Hematopoietic multipotent progenitor cell treated with erythropoietin and hydrocortisone succinate and interleukin-3 and kit ligand, for 15 days (in vitro differentiated cells): ENCODE results near the gene SERPINE1.

Experiments
- DNase-seq: peaks from one replicate; pipeline ENCODE4 v3.0.0-alpha.2; 2015; ENCODE audit warnings: low spot score

Gene SERPINE1

DNA sequence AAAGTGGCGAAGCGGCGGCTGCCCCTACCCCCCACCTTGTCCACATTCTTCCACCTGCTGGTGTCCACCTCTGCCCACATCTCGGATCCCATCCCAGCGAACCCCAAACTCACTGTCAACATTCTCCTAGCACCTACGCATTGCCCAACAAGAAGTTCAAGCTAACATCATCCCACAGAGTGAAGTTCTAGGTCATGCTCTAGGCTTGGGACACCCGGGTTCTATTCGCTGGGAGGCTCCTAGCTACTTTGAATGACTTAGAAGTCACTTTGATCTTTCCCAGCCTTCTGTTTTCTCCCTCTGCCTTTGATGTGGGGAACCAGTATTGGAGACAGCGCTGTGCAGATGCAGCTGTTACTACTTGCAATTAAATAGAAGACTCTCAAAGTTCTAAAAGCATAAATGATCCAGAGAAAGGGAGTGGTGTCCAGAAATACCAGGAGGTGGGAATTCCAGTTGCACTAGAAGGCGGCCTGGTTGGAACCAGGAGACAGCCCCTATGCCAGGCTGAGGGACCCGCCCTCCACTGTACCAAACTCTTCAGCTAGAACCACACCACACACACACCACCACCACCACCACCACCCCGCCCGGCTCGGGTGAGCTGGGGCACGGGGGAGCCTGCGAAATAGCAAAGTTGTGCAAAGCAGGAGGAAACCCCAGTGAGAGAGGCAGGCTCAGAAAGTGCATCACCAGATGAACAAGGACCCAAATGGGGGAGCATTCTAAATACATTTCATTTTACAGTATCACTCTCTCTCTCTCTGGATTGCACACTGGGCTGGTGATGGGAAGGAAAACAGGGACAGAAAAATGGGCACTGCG is 43.9 kb downstream of the SERPINE1 start:
- DNase-seq: no peak

DNA sequence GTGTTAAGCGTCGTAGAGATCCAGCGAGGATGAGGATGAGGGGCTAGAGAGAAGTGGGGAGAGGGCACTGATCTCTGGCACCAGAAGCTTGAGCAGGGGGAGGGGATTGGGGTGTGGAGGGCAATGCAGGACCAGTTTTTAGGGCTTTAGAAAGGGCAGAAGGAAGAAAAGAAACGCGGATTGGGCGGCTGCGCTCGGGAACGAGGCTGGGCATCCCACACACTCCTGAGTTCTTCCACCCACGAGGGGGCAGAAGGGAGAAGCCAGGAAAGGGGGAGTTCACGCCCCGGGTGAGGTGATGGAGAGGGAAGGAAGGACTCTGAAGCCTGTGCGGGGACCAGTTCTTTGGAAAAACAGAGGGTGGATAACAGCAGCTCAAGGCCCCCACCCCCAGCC is 44.5 kb downstream of the SERPINE1 start:
- DNase-seq: no peak

DNA sequence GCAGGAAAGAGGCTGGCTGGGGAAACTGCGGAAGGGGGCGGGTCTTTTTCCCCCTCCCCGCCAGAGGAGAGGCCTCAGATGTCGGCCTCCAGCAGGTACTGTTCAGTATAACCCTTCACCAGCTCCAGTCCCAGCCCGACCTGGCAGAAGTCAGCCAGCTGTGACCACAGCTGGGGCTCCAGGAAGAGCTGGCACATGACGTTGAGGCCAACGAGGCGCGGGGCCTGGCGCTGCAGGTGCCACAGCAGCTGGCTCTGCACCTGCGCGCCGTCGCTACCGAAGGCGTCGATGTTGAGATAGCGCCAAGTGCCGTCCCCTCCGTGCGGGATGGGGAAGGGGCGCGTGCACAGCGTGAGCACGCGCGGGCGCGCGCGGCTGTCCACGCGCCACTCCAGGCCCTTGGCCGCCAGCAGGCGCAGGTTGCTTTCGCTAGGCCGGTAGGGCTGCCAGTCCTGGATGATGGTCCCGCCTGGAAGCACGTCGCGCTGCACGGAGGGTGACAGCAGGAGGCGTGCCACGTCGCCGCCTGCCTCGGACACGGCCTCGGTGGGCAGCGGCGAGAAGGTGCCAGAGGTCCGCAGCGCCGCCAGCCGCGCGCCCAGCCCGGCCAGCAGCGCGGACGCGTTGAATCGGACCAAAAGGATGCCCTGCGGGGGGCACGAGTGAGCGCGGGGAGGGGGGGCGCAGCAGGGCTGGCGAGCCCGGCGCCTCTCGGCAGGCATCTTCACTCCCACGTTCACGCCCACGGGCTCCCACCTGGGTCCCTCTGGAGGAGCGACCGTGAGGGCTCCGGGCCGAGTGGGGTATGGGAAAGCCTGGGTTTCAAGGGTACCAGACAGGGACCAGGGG is 45.3 kb downstream of the SERPINE1 start:
- DNase-seq: no peak

DNA sequence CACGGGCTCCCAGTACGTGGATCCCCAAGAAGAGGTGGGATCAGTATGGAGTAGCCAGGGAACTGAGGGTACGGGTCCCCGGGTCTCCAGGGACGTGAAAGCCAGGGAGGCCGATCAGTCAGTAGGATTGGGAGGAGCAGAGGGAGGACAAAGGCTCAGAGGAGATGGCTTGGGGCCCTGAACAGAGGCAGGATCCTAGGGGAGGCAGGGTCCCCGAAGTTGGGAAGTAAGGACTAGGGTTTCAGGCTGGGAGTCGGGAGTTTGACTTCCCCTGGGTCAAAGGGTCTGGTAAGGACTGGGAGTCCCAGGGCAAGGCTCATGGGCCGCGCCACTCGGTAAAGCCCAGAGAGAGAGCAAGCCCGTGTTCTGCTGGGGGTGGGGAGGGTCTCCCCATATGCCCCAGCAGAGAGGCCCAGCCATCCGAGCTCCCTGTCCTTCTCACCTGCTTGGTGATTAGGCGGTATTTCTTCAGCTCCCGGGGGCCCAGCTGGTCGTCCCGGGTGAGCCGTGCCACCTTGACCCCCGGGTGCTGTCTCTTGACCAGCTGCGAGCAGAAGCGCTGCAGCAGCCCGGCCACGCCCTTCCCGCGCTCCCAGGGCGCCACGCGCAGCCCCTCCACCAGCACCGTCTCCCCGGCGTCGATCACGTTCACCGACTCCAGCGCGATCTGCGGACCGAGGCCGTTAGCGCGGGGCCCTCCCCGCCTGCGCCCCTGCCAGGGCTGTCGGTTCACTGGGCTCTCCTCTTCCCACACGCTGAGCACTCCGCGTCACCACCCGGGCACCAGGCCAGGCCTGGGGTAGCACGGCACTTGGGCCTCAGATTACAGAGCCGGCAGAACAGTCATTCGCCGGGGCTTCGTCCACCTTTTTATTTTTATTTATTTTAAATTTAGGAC is 46.2 kb downstream of the SERPINE1 start:
- peak; percentile 56 for DNase-seq

DNA sequence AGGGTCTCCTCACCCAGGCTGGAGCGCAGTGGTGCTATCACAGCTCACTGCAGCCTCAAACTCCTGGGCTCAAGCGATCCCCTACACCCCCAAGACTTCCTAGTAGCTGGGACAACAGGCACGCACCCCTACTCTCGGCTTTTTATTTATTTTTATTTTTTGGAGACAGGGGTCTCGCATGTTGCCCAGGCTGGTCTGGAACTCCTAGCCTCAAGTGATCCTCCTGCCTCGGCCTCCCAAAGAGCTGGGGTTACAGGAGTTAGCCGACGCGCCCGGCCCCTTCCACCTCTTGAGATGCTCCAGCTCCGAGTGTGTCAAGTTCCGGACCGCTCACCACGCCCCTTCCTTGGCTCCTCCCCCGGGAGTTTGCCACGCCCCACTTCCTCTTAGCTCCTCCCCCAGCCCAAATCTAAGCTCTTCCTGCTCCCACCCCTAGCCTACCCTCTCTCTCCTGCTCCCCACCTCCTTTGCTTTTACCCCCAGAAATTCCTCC is 46.9 kb downstream of the SERPINE1 start:
- DNase-seq: peak; percentile 50

DNA sequence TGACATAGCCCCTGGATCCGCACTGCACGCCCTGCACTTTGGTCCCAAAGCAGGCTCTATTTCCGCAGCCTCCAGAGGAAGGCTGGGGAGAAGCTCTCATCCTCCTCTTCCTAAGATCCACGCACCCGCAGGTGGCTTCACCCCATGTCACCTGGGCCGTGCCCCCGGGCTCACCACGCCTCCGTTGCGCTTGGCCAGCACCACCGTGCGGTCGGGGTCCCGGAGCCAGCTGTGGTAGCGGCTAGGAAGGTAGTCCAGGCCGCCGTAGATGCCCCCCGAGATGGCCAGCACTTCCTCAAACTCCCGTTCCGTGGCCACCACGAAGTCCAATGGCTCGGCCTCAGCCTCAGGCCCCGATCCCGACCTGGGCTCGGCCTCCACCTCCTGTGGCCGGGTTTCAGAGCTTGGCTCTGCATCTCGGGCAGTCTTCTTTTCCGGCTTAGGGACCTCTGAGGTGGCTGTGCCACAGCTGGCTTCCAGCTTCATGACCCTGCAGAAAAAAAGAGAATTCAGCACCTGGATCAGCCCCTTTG is 47.5 kb downstream of the SERPINE1 start:
- DNase-seq: no peak

DNA sequence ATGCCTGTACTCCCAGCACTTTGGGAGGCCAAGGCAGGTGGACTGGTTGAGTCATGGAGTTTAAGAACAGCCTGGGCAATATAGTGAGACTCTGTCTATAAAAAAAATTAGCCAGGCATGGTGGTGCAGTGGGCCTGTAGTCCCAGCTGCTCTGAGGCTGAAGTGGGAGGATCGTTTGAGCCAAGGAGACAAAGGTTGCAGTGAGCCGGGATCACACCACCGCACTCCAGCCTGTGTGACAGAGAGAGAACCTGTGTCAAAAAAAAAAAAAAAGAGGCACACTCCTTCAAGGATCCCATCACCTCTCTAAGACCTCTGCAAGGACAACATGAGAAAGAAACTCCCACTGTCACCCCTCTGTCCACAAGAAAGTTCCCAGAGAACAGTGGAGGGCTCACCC is 48.8 kb downstream of the SERPINE1 start:
- DNase-seq: no peak

DNA sequence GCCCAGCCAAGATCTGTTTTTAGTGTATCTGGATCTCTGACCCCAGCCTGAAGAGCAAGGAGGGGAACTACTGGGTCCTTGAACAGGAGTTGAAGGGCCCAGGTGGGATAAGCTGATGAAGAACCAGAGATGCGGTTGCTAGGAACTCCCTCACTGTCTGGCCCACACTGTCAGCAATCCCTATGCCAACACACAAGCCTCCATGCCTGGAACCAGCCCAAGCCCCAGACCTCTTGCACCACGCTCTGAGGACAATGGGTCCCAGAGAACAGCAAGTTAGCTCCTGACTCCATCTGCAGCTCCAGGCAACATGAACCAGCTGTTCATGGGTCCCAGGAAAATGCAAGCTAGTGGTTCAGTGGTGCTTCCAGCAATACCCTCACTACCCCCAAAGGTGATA is 50.7 kb downstream of the SERPINE1 start:
- no peak for DNase-seq

DNA sequence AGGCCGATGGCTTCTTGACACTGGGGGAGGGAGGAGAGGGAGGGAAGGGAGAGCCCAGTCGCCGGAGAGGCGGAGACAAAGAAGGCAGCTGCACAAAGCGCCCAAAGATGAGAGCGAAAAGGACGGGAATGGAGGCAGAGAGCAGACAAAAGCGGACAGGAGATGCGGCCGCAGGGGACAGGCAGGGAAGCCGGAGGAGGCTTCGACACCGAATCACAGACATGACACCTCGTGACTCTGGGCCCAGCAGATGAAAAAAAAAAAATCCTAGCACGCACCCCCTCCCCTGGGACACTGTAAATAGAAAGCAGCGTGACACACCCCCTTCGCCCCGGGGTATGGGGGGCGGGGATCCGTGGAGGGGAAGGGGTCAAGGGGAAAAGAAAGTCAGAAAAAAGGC is 52.2 kb downstream of the SERPINE1 start:
- DNase-seq: no peak

DNA sequence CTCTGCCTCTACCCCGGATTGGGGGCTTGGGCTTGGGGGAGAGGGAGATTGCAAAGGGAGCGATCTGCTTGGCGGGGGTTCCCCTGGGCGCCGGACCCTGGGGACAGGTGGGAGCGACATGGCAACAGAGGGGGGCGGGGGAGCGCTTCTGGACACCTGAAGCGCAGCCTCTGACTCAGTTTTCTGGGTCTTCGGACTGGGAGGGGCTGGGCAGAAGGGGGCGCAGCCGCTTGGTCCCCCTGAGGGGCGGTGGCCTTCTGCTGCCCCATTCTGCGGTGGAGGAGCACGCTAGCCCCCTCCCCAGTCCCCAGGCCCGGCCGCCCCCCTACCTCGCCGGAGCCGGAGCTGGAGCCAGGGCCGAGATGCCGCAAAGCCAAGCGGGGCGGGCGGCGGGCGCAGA is 52.8 kb downstream of the SERPINE1 start:
- no peak for DNase-seq

DNA sequence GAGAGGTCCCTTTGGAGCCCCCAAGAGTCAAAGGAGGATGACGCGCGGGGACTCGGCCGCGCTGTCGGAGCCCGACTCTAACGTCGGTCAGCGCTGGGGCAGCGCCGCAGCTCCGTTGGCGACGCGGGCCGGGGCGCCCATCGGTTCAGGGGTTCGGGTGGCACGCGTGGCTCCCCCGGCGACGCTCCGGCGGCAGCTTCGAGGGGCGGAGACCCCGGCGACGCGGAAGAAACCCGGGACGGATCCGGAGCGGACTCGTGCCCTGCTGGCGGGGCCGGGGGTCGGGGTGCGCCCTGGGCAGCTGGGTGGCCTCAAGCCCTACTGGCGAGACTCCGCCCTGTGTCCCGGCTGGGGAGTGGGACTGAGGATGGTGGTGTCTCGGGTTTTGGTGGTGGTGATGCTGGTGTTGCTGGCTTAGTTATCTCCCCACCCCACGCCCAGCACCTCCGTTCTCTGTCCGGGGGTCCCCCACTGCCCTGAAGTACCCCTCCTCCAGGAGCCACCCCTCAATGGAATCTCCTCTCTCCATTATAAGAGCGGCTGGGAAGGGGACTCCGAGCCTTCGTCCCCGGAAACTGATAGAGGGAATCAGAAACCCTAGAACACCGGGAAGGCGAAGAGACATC is 53.3 kb downstream of the SERPINE1 start, which contains the start of gene NAT16:
TSS of gene NAT16 (minus strand) at position 164 of the 626 bp plus-strand sequence. CDS start 5,486 bp downstream, outside the sequence.
- no peak for DNase-seq

DNA sequence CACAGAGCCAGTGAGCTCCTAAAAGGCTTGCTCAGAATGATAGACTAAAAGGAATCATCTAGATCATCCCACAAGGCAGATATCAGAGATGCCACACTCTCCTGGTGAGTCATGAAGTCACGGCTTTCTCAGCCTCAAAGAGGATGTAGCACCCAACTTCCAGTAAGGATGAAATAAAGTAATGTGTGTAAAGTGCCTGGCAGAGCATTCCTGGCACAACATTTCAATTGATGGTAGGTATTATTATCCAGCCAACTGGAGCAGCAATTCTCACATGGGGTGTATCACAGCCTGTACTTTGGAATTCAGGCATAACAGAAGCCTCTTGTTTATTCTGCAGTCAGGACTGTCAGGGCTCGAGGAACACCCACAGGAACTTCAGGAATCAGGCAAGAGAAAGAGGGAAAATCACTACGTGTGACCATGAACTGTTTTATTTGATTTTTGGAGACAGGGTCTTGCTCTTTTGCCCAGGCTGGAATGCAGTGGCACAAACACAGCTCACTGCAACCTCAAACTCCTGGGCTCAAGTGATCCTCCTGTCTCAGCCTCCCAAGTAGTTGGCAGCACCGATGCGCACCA is 58.4 kb downstream of the SERPINE1 start:
- DNase-seq: no peak

DNA sequence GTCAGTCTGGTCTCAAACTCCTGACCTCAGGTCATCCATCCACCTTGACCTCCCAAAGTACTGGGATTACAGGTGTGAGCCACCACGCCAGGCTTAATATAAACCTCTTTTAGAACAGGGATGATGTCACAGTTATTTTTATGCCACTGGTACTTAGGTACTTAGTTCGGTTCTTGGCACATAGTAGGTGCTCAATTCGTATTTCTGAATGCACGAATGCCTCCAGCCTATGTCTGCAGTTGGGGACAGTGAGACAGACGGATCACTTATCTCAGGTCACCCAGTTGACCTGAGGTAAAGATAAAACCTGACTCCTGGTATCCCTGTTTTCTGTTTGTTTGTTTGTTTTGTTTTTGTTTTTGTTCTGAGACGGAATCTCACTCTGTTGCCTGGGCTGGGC is 59.3 kb downstream of the SERPINE1 start:
- DNase-seq: no peak

DNA sequence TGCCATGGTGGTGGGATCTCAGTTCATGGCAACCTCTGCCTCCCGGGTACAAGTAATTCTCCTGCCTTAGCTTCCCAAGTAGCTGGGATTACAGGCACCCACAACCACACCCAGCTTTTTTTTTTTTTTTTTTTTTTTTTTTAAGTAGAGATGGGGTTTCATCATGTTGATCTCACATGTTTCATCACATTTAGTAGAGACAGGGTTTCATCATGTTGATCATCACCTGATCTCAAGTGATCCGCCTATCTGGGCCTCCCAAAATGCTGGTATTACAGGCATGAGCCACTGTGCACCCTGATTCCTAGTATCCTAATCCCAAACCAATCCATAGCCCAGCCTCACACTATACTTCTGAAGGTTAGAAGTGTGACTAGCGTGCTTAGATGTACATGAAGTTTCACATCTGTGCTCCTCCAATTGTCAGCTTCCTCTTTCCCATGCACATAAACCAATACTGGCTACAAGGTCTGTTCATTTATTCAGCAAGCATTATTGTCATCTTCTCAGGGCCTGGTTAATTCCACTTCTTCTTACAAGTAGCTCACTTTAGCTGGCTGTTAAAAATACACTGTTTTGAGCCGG is 60.0 kb downstream of the SERPINE1 start:
- no peak for DNase-seq
